ENCODE measurements around the gene NRXN2.
"Not testable (repeated sequence)": the region's sequence is repeated elsewhere in the genome, so short reads cannot be mapped to it uniquely, and the experiment has no call there.

Gene NRXN2

GRCh38 chr11:64598797-64599697 lies 124.0 kb downstream of the NRXN2 start:
- Histone ChIP-seq H3K4me1 (no peaks in the 10 kb centered on the region), H3K27me3 (ENCODE audit: low read depth) (no peaks in the 10 kb centered on the region), H3K4me3 (no peak overlapping the region), H3K36me3 (replicated peaks) (no peaks in the 10 kb centered on the region), H3K9me3 (no peaks in the 10 kb centered on the region)
- in situ Hi-C loops (cut with MboI; ENCODE audit: low sequenced_read_pairs), result no loop called here
- DNase-seq (ENCODE audit: low spot score in 2 of 2), result no peak

GRCh38 chr11:64598106-64598796 lies 124.7 kb downstream of the NRXN2 start:
- in situ Hi-C loops (cut with MboI; ENCODE audit: low sequenced_read_pairs), result no loop called here
- no peaks in the 10 kb centered on the region for H3K9me3 ChIP-seq
- H3K4me1 ChIP-seq, result no peaks in the 10 kb centered on the region
- no peaks in the 10 kb centered on the region for H3K27me3 ChIP-seq (ENCODE audit: low read depth)
- no peak for DNase-seq (ENCODE audit: low spot score in 2 of 2)
- H3K36me3 ChIP-seq (replicated peaks), result no peaks in the 10 kb centered on the region
- H3K4me3 ChIP-seq, result no peak overlapping the region

GRCh38 chr11:64597671-64598101 lies 125.3 kb downstream of the NRXN2 start:
- DNase-seq (ENCODE audit: low spot score in 2 of 2), result no peak
- H3K9me3 ChIP-seq, result no peaks in the 10 kb centered on the region
- no peak overlapping the region for H3K4me3 ChIP-seq
- no peaks in the 10 kb centered on the region for H3K27me3 ChIP-seq (ENCODE audit: low read depth)
- H3K4me1 ChIP-seq, result no peaks in the 10 kb centered on the region
- in situ Hi-C loops (cut with MboI; ENCODE audit: low sequenced_read_pairs), result no loop called here
- H3K36me3 ChIP-seq (replicated peaks), result no peaks in the 10 kb centered on the region

GRCh38 chr11:64595922-64596321 lies 127.1 kb downstream of the NRXN2 start:
- in situ Hi-C loops (cut with MboI; ENCODE audit: low sequenced_read_pairs); H3K36me3 ChIP-seq (replicated peaks); H3K27me3 ChIP-seq (ENCODE audit: low read depth); H3K9me3 ChIP-seq; H3K4me3 ChIP-seq; H3K4me1 ChIP-seq; DNase-seq (ENCODE audit: low spot score in 2 of 2): not testable (repeated sequence)

GRCh38 chr11:64594159-64594939 lies 128.6 kb downstream of the NRXN2 start:
- no peak for DNase-seq (ENCODE audit: low spot score in 2 of 2)
- Histone ChIP-seq H3K4me3 (no peak overlapping the region), H3K4me1 (no peaks in the 10 kb centered on the region), H3K36me3 (replicated peaks) (no peaks in the 10 kb centered on the region), H3K27me3 (ENCODE audit: low read depth) (no peaks in the 10 kb centered on the region), H3K9me3 (no peaks in the 10 kb centered on the region; the same call in 1 of the 2 replicates)
- in situ Hi-C loops (cut with MboI; ENCODE audit: low sequenced_read_pairs), result no loop called here

GRCh38 chr11:64593156-64594105 lies 129.6 kb downstream of the NRXN2 start:
- H3K27me3 ChIP-seq (ENCODE audit: low read depth), result 0 out of 2 replicates have a peak, but pooled peaks cover 2% of the 10 kb centered on the region
- no peak for DNase-seq (ENCODE audit: low spot score in 2 of 2)
- in situ Hi-C loops (cut with MboI; ENCODE audit: low sequenced_read_pairs), result no loop called here
- H3K9me3 ChIP-seq, result no peaks in the 10 kb centered on the region; the same call in 1 of the 2 replicates
- H3K4me3 ChIP-seq, result no peak overlapping the region
- no peaks in the 10 kb centered on the region for H3K36me3 ChIP-seq (replicated peaks)
- H3K4me1 ChIP-seq, result no peaks in the 10 kb centered on the region

- in situ Hi-C loops (cut with MboI; ENCODE audit: low sequenced_read_pairs), result no loop called here
- DNase-seq (ENCODE audit: low spot score in 2 of 2), result no peak
- Histone ChIP-seq H3K4me3 (no peak overlapping the region), H3K9me3 (no peaks in the 10 kb centered on the region; the same call in 1 of the 2 replicates), H3K36me3 (replicated peaks) (no peaks in the 10 kb centered on the region), H3K27me3 (ENCODE audit: low read depth) (0 out of 2 replicates have a peak, but pooled peaks cover 2% of the 10 kb centered on the region), H3K4me1 (no peaks in the 10 kb centered on the region)
Observed at GRCh38 chr11:64592656-64593055, 130.3 kb downstream of the NRXN2 start.

- Histone ChIP-seq H3K27me3 (ENCODE audit: low read depth) (0 out of 2 replicates have a peak, but pooled peaks cover 2% of the 10 kb centered on the region), H3K36me3 (replicated peaks) (no peaks in the 10 kb centered on the region), H3K4me3 (no peak overlapping the region), H3K9me3 (no peaks in the 10 kb centered on the region; the same call in 1 of the 2 replicates), H3K4me1 (no peaks in the 10 kb centered on the region)
- no peak for DNase-seq (ENCODE audit: low spot score in 2 of 2)
- in situ Hi-C loops (cut with MboI; ENCODE audit: low sequenced_read_pairs), result no loop called here
Observed at GRCh38 chr11:64592234-64592615, 130.8 kb downstream of the NRXN2 start.

GRCh38 chr11:64591257-64592233 lies 131.5 kb downstream of the NRXN2 start:
- H3K4me3 ChIP-seq, result no peak overlapping the region
- no peaks in the 10 kb centered on the region; the same call in 1 of the 2 replicates for H3K9me3 ChIP-seq
- 0 out of 2 replicates have a peak, but pooled peaks cover 2% of the 10 kb centered on the region for H3K27me3 ChIP-seq (ENCODE audit: low read depth)
- no peaks in the 10 kb centered on the region for H3K36me3 ChIP-seq (replicated peaks)
- H3K4me1 ChIP-seq, result no peaks in the 10 kb centered on the region
- no peak for DNase-seq (ENCODE audit: low spot score in 2 of 2)
- in situ Hi-C loops (cut with MboI; ENCODE audit: low sequenced_read_pairs), result no loop called here

- Histone ChIP-seq H3K9me3 (no peaks in the 10 kb centered on the region; the same call in 1 of the 2 replicates), H3K27me3 (ENCODE audit: low read depth) (0 out of 2 replicates have a peak, but pooled peaks cover 2% of the 10 kb centered on the region), H3K4me1 (no peaks in the 10 kb centered on the region), H3K36me3 (replicated peaks) (no peaks in the 10 kb centered on the region), H3K4me3 (no peak within 1 kb of the TSS)
- no peak for DNase-seq (ENCODE audit: low spot score in 2 of 2)
- in situ Hi-C loops (cut with MboI; ENCODE audit: low sequenced_read_pairs), result no loop called here
Observed at GRCh38 chr11:64590763-64591221, 132.2 kb downstream of the NRXN2 start, which contains the start of gene SLC22A12. Gene SLC22A12 (plus strand): TSS chr11:64591220. CDS start chr11:64591557, 337 bp downstream.

- H3K4me1 ChIP-seq, result no peaks in the 10 kb centered on the region
- DNase-seq (ENCODE audit: low spot score in 2 of 2), result no peak
- in situ Hi-C loops (cut with MboI; ENCODE audit: low sequenced_read_pairs), result no loop called here
Observed at GRCh38 chr11:64588701-64589100, 134.3 kb downstream of the NRXN2 start.

More at GRCh38 chr11:64588701-64589100, 134.3 kb downstream of the NRXN2 start:
- no peaks in the 10 kb centered on the region for H3K36me3 ChIP-seq (replicated peaks)
- no peaks in the 10 kb centered on the region; the same call in 1 of the 2 replicates for H3K9me3 ChIP-seq
- H3K4me3 ChIP-seq, result no peak overlapping the region
- 0 out of 2 replicates have a peak, but pooled peaks cover 5% of the 10 kb centered on the region for H3K27me3 ChIP-seq (ENCODE audit: low read depth)

Measured in HAP-1 (cell line).